ENCODE results near the gene SHF.

The SHF gene

DNA sequence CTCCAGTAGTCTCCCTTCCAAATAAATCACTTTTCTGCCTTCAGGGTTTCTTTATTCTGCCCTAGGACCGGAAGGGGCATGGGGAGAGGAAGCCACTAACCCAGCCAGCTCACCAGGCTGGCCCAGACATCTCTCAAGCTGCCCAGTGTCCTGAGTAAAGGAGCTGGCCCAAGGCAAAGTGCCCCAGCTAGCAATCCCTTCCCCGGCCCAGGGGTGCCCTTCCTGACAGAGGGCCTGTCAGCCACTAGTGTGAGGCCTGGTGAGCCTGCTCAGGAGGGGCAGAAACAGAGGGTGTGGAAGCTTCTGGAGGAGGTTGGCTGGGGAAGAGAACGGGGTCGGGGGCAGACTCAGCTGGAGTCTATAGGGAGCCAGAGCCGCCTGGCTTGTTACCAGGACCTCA is 22.2 kb downstream of the SHF start:
- no peaks in the 10 kb centered on the region for H3K27me3 ChIP-seq (replicated peaks; ENCODE audit: control insufficient read depth, insufficient read depth, low read length)
- no peaks in the 10 kb centered on the region; the same call in 1 of the 2 replicates for H3K36me3 ChIP-seq (ENCODE audit: control insufficient read depth, insufficient read depth, low read length)
- no peak for DNase-seq (ENCODE audit: extremely low read depth, insufficient read length)
- no peak for TF ChIP-seq CTCF (IDR thresholded peaks at IDR 0.05; ENCODE audit: insufficient read depth, low read length, poor library complexity, severe bottlenecking)
- H3K4me3 ChIP-seq (replicated peaks; ENCODE audit: low read depth, low read length) = no peak overlapping the region

- Histone ChIP-seq H3K27me3 (replicated peaks; ENCODE audit: control insufficient read depth, insufficient read depth, low read length) (no peaks in the 10 kb centered on the region), H3K4me3 (replicated peaks; ENCODE audit: low read depth, low read length) (no peak overlapping the region), H3K36me3 (ENCODE audit: control insufficient read depth, insufficient read depth, low read length) (no peaks in the 10 kb centered on the region; the same call in 1 of the 2 replicates)
- no peak for TF ChIP-seq CTCF (IDR thresholded peaks at IDR 0.05; ENCODE audit: insufficient read depth, low read length, poor library complexity, severe bottlenecking)
- no peak for DNase-seq (ENCODE audit: extremely low read depth, insufficient read length)
These were observed 22.9 kb downstream of the SHF start for GRCh38 chr15:45164914-45165313.

GRCh38 chr15:45163508-45163856 is 24.3 kb downstream of the SHF start:
- H3K36me3 ChIP-seq (ENCODE audit: control insufficient read depth, insufficient read depth, low read length) = no peaks in the 10 kb centered on the region; the same call in 1 of the 2 replicates
- no peaks in the 10 kb centered on the region for H3K27me3 ChIP-seq (replicated peaks; ENCODE audit: control insufficient read depth, insufficient read depth, low read length)
- DNase-seq (ENCODE audit: extremely low read depth, insufficient read length) = no peak
- no peak for TF ChIP-seq CTCF (IDR thresholded peaks at IDR 0.05; ENCODE audit: insufficient read depth, low read length, poor library complexity, severe bottlenecking)
- H3K4me3 ChIP-seq (replicated peaks; ENCODE audit: low read depth, low read length) = no peak overlapping the region

DNA sequence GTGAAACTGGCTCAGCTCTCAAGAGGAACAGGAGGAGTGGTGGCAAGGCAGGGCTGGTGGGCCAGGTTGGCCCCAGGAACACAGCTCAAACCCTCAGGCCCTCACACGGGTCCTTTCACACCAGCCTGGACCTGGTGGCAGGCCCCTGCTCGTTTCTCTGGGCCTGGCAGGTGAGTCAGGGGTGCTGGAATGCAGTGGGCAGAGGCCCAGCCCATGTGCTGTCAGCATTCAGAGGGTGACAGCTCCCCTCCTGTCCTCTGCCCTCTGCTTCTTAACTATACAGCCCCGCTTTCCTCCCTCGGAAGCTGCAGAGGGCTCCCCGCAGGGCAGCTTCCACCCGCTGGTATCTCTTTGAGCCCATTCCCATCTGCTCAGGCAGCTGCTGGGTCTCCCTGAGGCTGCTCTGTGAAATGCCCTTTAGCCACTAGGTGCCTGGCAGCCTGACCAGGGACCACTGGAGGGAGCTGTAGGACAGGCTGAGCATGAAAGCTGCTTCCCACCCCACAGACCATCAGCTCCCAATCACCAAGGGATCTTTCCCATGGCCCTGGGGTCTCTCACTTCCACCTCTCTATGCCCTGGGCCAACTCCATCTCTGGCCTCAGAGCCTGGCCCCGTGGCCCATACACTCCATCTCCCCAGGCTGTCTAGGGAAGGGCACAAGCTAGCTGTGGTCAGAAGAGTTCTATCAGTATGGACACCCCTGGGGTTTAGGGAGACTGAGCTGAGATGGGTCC is 24.8 kb downstream of the SHF start:
- no peaks in the 10 kb centered on the region; the same call in 1 of the 2 replicates for H3K36me3 ChIP-seq (ENCODE audit: control insufficient read depth, insufficient read depth, low read length)
- no peaks in the 10 kb centered on the region for H3K27me3 ChIP-seq (replicated peaks; ENCODE audit: control insufficient read depth, insufficient read depth, low read length)
- peak; percentile 40 for DNase-seq (ENCODE audit: extremely low read depth, insufficient read length)
- peak; percentile 93 for TF ChIP-seq CTCF (IDR thresholded peaks at IDR 0.05; ENCODE audit: insufficient read depth, low read length, poor library complexity, severe bottlenecking)
- no peak overlapping the region for H3K4me3 ChIP-seq (replicated peaks; ENCODE audit: low read depth, low read length)

DNA sequence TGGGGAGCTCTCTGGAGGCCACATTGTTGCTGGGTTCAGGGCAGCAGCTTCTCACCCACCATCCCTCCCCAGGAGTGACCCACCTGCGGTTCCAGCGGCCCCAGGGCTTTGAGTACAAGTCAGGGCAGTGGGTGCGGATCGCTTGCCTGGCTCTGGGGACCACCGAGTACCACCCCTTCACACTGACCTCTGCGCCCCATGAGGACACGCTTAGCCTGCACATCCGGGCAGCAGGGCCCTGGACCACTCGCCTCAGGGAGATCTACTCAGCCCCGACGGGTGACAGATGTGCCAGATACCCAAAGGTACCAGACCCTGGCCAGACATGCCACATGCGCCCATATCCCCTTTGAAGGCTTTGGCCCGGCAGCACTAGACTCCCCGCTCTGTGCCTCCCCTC is 26.1 kb downstream of the SHF start:
- no peak for DNase-seq (ENCODE audit: extremely low read depth, insufficient read length)
- Histone ChIP-seq H3K4me3 (replicated peaks; ENCODE audit: low read depth, low read length) (no peak overlapping the region), H3K27me3 (replicated peaks; ENCODE audit: control insufficient read depth, insufficient read depth, low read length) (no peaks in the 10 kb centered on the region), H3K36me3 (ENCODE audit: control insufficient read depth, insufficient read depth, low read length) (no peaks in the 10 kb centered on the region; the same call in 1 of the 2 replicates)
- TF ChIP-seq CTCF (IDR thresholded peaks at IDR 0.05; ENCODE audit: insufficient read depth, low read length, poor library complexity, severe bottlenecking) = no peak

GRCh38 chr15:45157974-45158373 is 29.8 kb downstream of the SHF start:
- DNase-seq (ENCODE audit: extremely low read depth, insufficient read length) = no peak
- Histone ChIP-seq H3K4me3 (replicated peaks; ENCODE audit: low read depth, low read length) (no peak overlapping the region), H3K27me3 (replicated peaks; ENCODE audit: control insufficient read depth, insufficient read depth, low read length) (no peaks in the 10 kb centered on the region), H3K36me3 (ENCODE audit: control insufficient read depth, insufficient read depth, low read length) (no peaks in the 10 kb centered on the region)
- no peak for TF ChIP-seq CTCF (IDR thresholded peaks at IDR 0.05; ENCODE audit: insufficient read depth, low read length, poor library complexity, severe bottlenecking)

Data from GM06990 (cell line).